ENCODE measurements around the gene TOP1.
A peak's percentile ranks its signal among the peaks of the same experiment; 100 is the strongest.

Gene TOP1

DNA sequence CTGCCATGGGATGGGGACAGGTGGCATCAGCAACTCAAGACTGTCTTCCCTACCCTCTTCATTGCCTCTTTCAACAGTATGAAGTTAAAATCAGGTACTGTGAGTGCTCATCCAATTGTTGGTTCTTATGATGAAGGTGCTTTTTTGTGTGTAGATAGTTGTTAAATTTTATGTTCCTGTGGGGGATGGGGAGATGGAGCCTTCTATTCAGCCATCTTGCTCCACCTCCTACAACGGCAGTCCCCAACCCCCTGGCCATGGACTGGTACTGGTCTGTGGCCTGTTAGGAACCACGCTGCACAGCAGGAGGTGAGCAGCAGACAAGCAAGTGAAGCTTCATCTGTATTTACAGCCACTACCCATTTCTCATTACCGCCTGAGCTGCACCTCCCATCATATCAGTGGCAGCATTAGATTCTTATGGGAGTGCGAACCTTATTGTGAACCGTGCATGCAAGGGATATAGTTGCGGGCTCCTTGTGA, 47.8 kb upstream of the TOP1 start:
- Histone ChIP-seq H3K4me1 (ENCODE audit: low read length) (peaks cover 37% of the 10 kb centered on the region), H3K9me3 (replicated peaks; ENCODE audit: insufficient read depth, low read length) (no peaks in the 10 kb centered on the region), H2AFZ (ENCODE audit: low read length) (no peak overlapping the region), H3K4me3 (ENCODE audit: low read length) (no peak overlapping the region), H3K4me2 (ENCODE audit: low read depth, low read length) (no peak overlapping the region), H4K20me1 (ENCODE audit: insufficient read depth, low read length) (no peaks in the 10 kb centered on the region), H3K27ac (ENCODE audit: low read length) (no peak overlapping the region), H3K79me2 (ENCODE audit: low read length) (no peaks in the 10 kb centered on the region), H3K9ac (ENCODE audit: low read length) (no peak overlapping the region), H3K9me2 (replicated peaks; ENCODE audit: insufficient read depth, low read length) (no peaks in the 10 kb centered on the region), H3F3A (ENCODE audit: insufficient read depth, low read length) (peaks cover 13% of the 10 kb centered on the region), H3K36me3 (replicated peaks; ENCODE audit: insufficient read depth, low read length) (no peaks in the 10 kb centered on the region), H3K27me3 (replicated peaks; ENCODE audit: insufficient read depth, low read length) (no peaks in the 10 kb centered on the region)
- no peak for TF ChIP-seq EZH2phosphoT487 (IDR thresholded peaks at IDR 0.05; ENCODE audit: low read length)
- TF ChIP-seq EZH2 (optimal IDR thresholded peaks at IDR 0.05; ENCODE audit: low read depth, low read length), result no peak
- TF ChIP-seq CTCF (IDR thresholded peaks at IDR 0.05; ENCODE audit: low read length), result no peak
- DNase-seq, result no peak

- TF ChIP-seq EZH2 (optimal IDR thresholded peaks at IDR 0.05; ENCODE audit: low read depth, low read length) (no peak), CTCF (IDR thresholded peaks at IDR 0.05; ENCODE audit: low read length) (no peak), EZH2phosphoT487 (IDR thresholded peaks at IDR 0.05; ENCODE audit: low read length) (no peak)
- H3F3A ChIP-seq (ENCODE audit: insufficient read depth, low read length), result peaks cover 30% of the 10 kb centered on the region
- H3K9me3 ChIP-seq (replicated peaks; ENCODE audit: insufficient read depth, low read length), result no peaks in the 10 kb centered on the region
- no peaks in the 10 kb centered on the region for H3K27me3 ChIP-seq (replicated peaks; ENCODE audit: insufficient read depth, low read length)
- no peaks in the 10 kb centered on the region for H3K36me3 ChIP-seq (replicated peaks; ENCODE audit: insufficient read depth, low read length)
- no peak overlapping the region for H2AFZ ChIP-seq (ENCODE audit: low read length)
- H3K27ac ChIP-seq (ENCODE audit: low read length), result peak overlapping the region; percentile 33; the same call in 1 of the 2 replicates
- peak overlapping the region; percentile 15 for H3K4me2 ChIP-seq (ENCODE audit: low read depth, low read length)
- no peaks in the 10 kb centered on the region for H4K20me1 ChIP-seq (ENCODE audit: insufficient read depth, low read length)
- peaks cover 49% of the 10 kb centered on the region for H3K4me1 ChIP-seq (ENCODE audit: low read length)
- H3K9me2 ChIP-seq (replicated peaks; ENCODE audit: insufficient read depth, low read length), result no peaks in the 10 kb centered on the region
- no peaks in the 10 kb centered on the region for H3K79me2 ChIP-seq (ENCODE audit: low read length)
- no peak overlapping the region for H3K9ac ChIP-seq (ENCODE audit: low read length)
- DNase-seq, result peak; percentile 67
- H3K4me3 ChIP-seq (ENCODE audit: low read length), result no peak overlapping the region
Measured at GRCh38 chr20:40982415-40983145, 46.0 kb upstream of the TOP1 start.

DNA sequence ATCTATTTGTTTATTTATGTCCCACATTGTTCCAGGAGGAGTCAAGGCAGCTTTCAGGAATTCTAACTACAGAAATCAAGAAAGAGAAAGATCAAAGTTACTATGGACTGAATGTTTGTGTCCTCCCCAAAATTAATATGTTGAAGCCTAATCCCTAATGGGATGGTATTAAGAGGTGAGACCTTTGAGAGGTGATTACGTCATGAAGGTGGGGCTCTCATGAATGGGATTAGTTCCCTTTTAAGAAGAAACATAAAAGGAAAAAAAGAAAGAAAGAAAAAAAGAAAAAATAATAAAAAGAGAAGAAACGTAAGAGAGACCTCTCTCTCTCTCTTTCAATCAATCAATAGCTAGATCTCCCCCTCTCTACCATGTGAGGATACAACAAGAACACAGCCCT, 44.7 kb upstream of the TOP1 start:
- no peaks in the 10 kb centered on the region for H3K9me3 ChIP-seq (replicated peaks; ENCODE audit: insufficient read depth, low read length)
- peaks cover 30% of the 10 kb centered on the region for H3F3A ChIP-seq (ENCODE audit: insufficient read depth, low read length)
- no peaks in the 10 kb centered on the region for H3K9me2 ChIP-seq (replicated peaks; ENCODE audit: insufficient read depth, low read length)
- no peaks in the 10 kb centered on the region for H3K36me3 ChIP-seq (replicated peaks; ENCODE audit: insufficient read depth, low read length)
- no peak overlapping the region for H3K27ac ChIP-seq (ENCODE audit: low read length)
- no peak overlapping the region for H3K4me2 ChIP-seq (ENCODE audit: low read depth, low read length)
- no peaks in the 10 kb centered on the region for H3K27me3 ChIP-seq (replicated peaks; ENCODE audit: insufficient read depth, low read length)
- no peaks in the 10 kb centered on the region for H4K20me1 ChIP-seq (ENCODE audit: insufficient read depth, low read length)
- H3K79me2 ChIP-seq (ENCODE audit: low read length), result no peaks in the 10 kb centered on the region
- H3K4me1 ChIP-seq (ENCODE audit: low read length), result peaks cover 48% of the 10 kb centered on the region
- H3K9ac ChIP-seq (ENCODE audit: low read length), result no peak overlapping the region
- H2AFZ ChIP-seq (ENCODE audit: low read length), result no peak overlapping the region
- H3K4me3 ChIP-seq (ENCODE audit: low read length), result no peak overlapping the region
- no peak for DNase-seq
- TF ChIP-seq EZH2 (optimal IDR thresholded peaks at IDR 0.05; ENCODE audit: low read depth, low read length) (no peak), CTCF (IDR thresholded peaks at IDR 0.05; ENCODE audit: low read length) (no peak), EZH2phosphoT487 (IDR thresholded peaks at IDR 0.05; ENCODE audit: low read length) (no peak)
